IMR-90 (cell line): Measurements from ENCODE around the gene TTLL11. TPM values are rescaled to one million over a fixed set of nuclear protein-coding genes. Genes with fewer than 3 reads are reported as not detected.

Source experiments
- ATAC-seq: fragments of 200-7000 bp; cut with Tn5 transposase; 2 replicates; pipeline ENCODE4 v1.9.1; 2020; ENCODE audit warnings: low read depth, mild to moderate bottlenecking, moderate library complexity
- BruUV-seq: library from RNA; stranded (reverse); fragments of 400-500 nt; replicated peaks from 2 replicates; lab custom pipeline; 2021; lab: Mats Ljungman, UMichigan
- CTCF ChIA-PET: fragments of 300-600 bp; formaldehyde crosslinking; extraction: SDS; loops from one replicate; lab custom pipeline; 2021; ENCODE audit warnings: antibody characterized with exemption; lab: Yijun Ruan, JAX
- POLR2A ChIA-PET: fragments of 300-600 bp; sonication (Branson Sonifier 250); formaldehyde crosslinking; loops from one replicate; lab custom pipeline; 2022; ENCODE audit warnings: antibody characterized with exemption; ENCODE audit not compliant: unreplicated experiment; lab: Charles Lee
- DNase-seq: peaks from one replicate; pipeline ENCODE4 v3.0.0; 2013
- H2AFZ ChIP-seq: replicated peaks from 2 replicates; pipeline ENCODE3; 2013; ENCODE audit warnings: low read length, mild to moderate bottlenecking; ENCODE audit not compliant: poor library complexity
- H2AK5ac ChIP-seq: 2 replicates; pipeline ENCODE4 v1.6.1; 2013; ENCODE audit warnings: low read depth, low read length, inconsistent platforms
- H2AK9ac ChIP-seq: replicated peaks from 2 replicates; pipeline ENCODE3; 2013; ENCODE audit warnings: mild to moderate bottlenecking, low read depth, low read length, moderate library complexity; ENCODE audit not compliant: poor library complexity
- H2BK120ac ChIP-seq: 2 replicates; pipeline ENCODE4 v1.6.1; 2013; ENCODE audit warnings: low read depth, low read length, inconsistent platforms
- H2BK15ac ChIP-seq: 3 replicates; pipeline ENCODE4 v1.6.1; 2013; ENCODE audit warnings: low read depth, low read length, inconsistent platforms
- H2BK20ac ChIP-seq: 2 replicates; pipeline ENCODE4 v1.6.1; 2013; ENCODE audit warnings: low read depth, mild to moderate bottlenecking, inconsistent platforms, low read length, moderate library complexity
- H2BK5ac ChIP-seq: 2 replicates; pipeline ENCODE4 v1.6.1; 2013; ENCODE audit warnings: mild to moderate bottlenecking, low read depth, low read length, inconsistent platforms; ENCODE audit not compliant: poor library complexity, severe bottlenecking
- H3K14ac ChIP-seq: replicated peaks from 2 replicates; pipeline ENCODE4 v1.6.1; 2013; ENCODE audit warnings: low read depth, low read length, inconsistent platforms
- H3K18ac ChIP-seq: 2 replicates; pipeline ENCODE4 v1.6.1; 2013; ENCODE audit warnings: low read depth, low read length, control low read depth
- H3K23ac ChIP-seq: 2 replicates; pipeline ENCODE4 v1.6.1; 2013; ENCODE audit warnings: low read depth, low read length, inconsistent platforms
- H3K27ac ChIP-seq: 2 replicates; pipeline ENCODE4 v1.5.1; 2013; ENCODE audit warnings: mild to moderate bottlenecking, control low read depth, low read length; ENCODE audit not compliant: insufficient read depth
- H3K27me3 ChIP-seq: 2 replicates; pipeline ENCODE4 v1.6.1; 2013; ENCODE audit warnings: low read length; ENCODE audit not compliant: control insufficient read depth, insufficient read depth
- H3K36me3 ChIP-seq: 2 replicates; pipeline ENCODE4 v1.6.1; 2013; ENCODE audit warnings: low read length, mixed read lengths; ENCODE audit not compliant: control insufficient read depth, insufficient read depth
- H3K4ac ChIP-seq: 2 replicates; pipeline ENCODE4 v1.6.1; 2013; ENCODE audit warnings: low read depth, low read length, inconsistent platforms
- H3K4me1 ChIP-seq: 2 replicates; pipeline ENCODE4 v1.6.1; 2013; ENCODE audit warnings: low read length, mixed read lengths; ENCODE audit not compliant: control insufficient read depth, insufficient read depth
- H3K4me2 ChIP-seq: 2 replicates; pipeline ENCODE4 v1.6.1; 2013; ENCODE audit warnings: low read depth, mild to moderate bottlenecking, control low read depth, low read length, moderate library complexity
- H3K4me3 ChIP-seq: 2 replicates; pipeline ENCODE4 v1.5.1; 2013; ENCODE audit warnings: low read depth, mild to moderate bottlenecking, control low read depth, low read length, moderate library complexity; ENCODE audit not compliant: insufficient read depth
- H3K56ac ChIP-seq: 2 replicates; pipeline ENCODE4 v1.6.1; 2013; ENCODE audit warnings: low read length, inconsistent platforms; ENCODE audit not compliant: insufficient read depth; ENCODE audit errors: extremely low read depth
- H3K79me1 ChIP-seq, 2 experiments: 2 replicates each; pipeline ENCODE4 v1.6.1; 2013; ENCODE audit warnings: low read length in 2 of 2, inconsistent platforms in 1 of 2, low read depth in 1 of 2
- H3K9ac ChIP-seq: 2 replicates; pipeline ENCODE4 v1.6.1; 2013; ENCODE audit warnings: low read depth, low read length, control low read depth
- H3K9me1 ChIP-seq: 2 replicates; pipeline ENCODE4 v1.6.1; 2013; ENCODE audit warnings: low read length, inconsistent platforms; ENCODE audit not compliant: insufficient read depth
- H3K9me3 ChIP-seq: 2 replicates; pipeline ENCODE4 v1.6.1; 2013; ENCODE audit warnings: low read length; ENCODE audit not compliant: control insufficient read depth, insufficient read depth
- H4K20me1 ChIP-seq: 2 replicates; pipeline ENCODE4 v1.6.1; 2013; ENCODE audit warnings: low read length, inconsistent platforms; ENCODE audit not compliant: insufficient read depth
- H4K5ac ChIP-seq: 2 replicates; pipeline ENCODE4 v1.6.1; 2013; ENCODE audit warnings: mild to moderate bottlenecking, low read depth, low read length, control low read depth
- H4K8ac ChIP-seq, 2 experiments: 2 replicates each; pipeline ENCODE4 v1.6.1; 2013; ENCODE audit warnings: low read depth in 2 of 2, low read length in 2 of 2, control low read depth in 1 of 2, inconsistent platforms in 1 of 2
- H4K91ac ChIP-seq: 2 replicates; pipeline ENCODE4 v1.6.1; 2013; ENCODE audit warnings: low read depth, low read length, inconsistent platforms; ENCODE audit not compliant: insufficient read depth
- BHLHE40 ChIP-seq: fragments of 150-350 bp; IDR thresholded peaks from 2 replicates; pipeline ENCODE4 v1.6.1; 2016; ENCODE audit warnings: mild to moderate bottlenecking, low read depth, low read length
- CEBPB ChIP-seq: IDR thresholded peaks from 2 replicates; pipeline ENCODE4 v1.6.1; 2012; ENCODE audit warnings: low read depth, low read length, improper control_type of control experiment
- CTCF ChIP-seq: conservative IDR thresholded peaks from 2 replicates; pipeline ENCODE4 v1.5.1; 2012; ENCODE audit warnings: mild to moderate bottlenecking, low read depth, low read length, improper control_type of control experiment
- ELK1 ChIP-seq: fragments of 150-350 bp; IDR thresholded peaks from 2 replicates; pipeline ENCODE4 v1.6.1; 2016; ENCODE audit warnings: low read depth, mild to moderate bottlenecking, low read length, moderate library complexity, borderline replicate concordance
- FOS ChIP-seq: fragments of 150-350 bp; IDR thresholded peaks from 2 replicates; pipeline ENCODE4 v1.6.1; 2016; ENCODE audit warnings: low read depth, low read length
- MAFK ChIP-seq: IDR thresholded peaks from 2 replicates; pipeline ENCODE4 v1.6.1; 2012; ENCODE audit warnings: low read depth, low read length, improper control_type of control experiment
- MAZ ChIP-seq: IDR thresholded peaks from 2 replicates; pipeline ENCODE4 v1.6.1; 2012; ENCODE audit warnings: low read depth, mild to moderate bottlenecking, low read length, improper control_type of control experiment, moderate library complexity, borderline replicate concordance
- MXI1 ChIP-seq: IDR thresholded peaks from 2 replicates; pipeline ENCODE4 v1.6.1; 2012; ENCODE audit warnings: low read depth, mild to moderate bottlenecking, low read length, moderate library complexity, borderline replicate concordance
- NFE2L2 ChIP-seq: fragments of 150-350 bp; IDR thresholded peaks from 2 replicates; pipeline ENCODE4 v1.6.1; 2016; ENCODE audit warnings: low read depth, mild to moderate bottlenecking, low read length
- POLR2A ChIP-seq: IDR thresholded peaks from 2 replicates; pipeline ENCODE4 v1.6.1; 2012; ENCODE audit warnings: mild to moderate bottlenecking, low read depth, low read length
- RAD21 ChIP-seq: IDR thresholded peaks from 2 replicates; pipeline ENCODE4 v1.6.1; 2012; ENCODE audit warnings: low read length, improper control_type of control experiment
- RCOR1 ChIP-seq: IDR thresholded peaks from 2 replicates; pipeline ENCODE4 v1.6.1; 2012; ENCODE audit warnings: mild to moderate bottlenecking, low read length, improper control_type of control experiment; ENCODE audit not compliant: insufficient replicate concordance
- RFX5 ChIP-seq: IDR thresholded peaks from 2 replicates; pipeline ENCODE4 v1.8.0; 2012; ENCODE audit warnings: low read depth, mild to moderate bottlenecking, low read length, moderate library complexity
- SMC3 ChIP-seq: fragments of 150-350 bp; IDR thresholded peaks from 2 replicates; pipeline ENCODE4 v1.6.1; 2016; ENCODE audit warnings: low read depth, mild to moderate bottlenecking, antibody characterized with exemption, low read length, moderate library complexity
- USF2 ChIP-seq: fragments of 150-350 bp; IDR thresholded peaks from 2 replicates; pipeline ENCODE4 v1.6.1; 2017; ENCODE audit warnings: mild to moderate bottlenecking, antibody characterized with exemption, low read length, low read depth
- WGBS, 2 experiments: methylation state at CpG; one replicate each; pipeline versions ENCODE4 v1.1.5 to v1.1.7; 2013; ENCODE audit warnings: missing lambda C conversion rate in 2 of 2; ENCODE audit not compliant: insufficient read length in 1 of 2; ENCODE audit errors: extremely low coverage in 2 of 2; 5-methylcytosine and 5-hydroxymethylcytosine counted together
- dilution Hi-C: fragments of 300-500 bp; cut with HindIII; formaldehyde crosslinking; loops from one replicate; pipeline ENCODE4 v1.14.3; 2018; ENCODE audit warnings: low sequenced_read_pairs; ENCODE audit not compliant: unreplicated experiment
- in situ Hi-C: fragments of 300-500 bp; cut with MboI; formaldehyde crosslinking; loops from 3 replicates; pipeline ENCODE4 v1.14.3; 2019; ENCODE audit warnings: low sequenced_read_pairs, inconsistent platforms, mixed read lengths
- intact Hi-C: fragments of 100-400 bp; cut with micrococcal nuclease; formaldehyde crosslinking; loops from 2 replicates; pipeline ENCODE4 v1.10.0; 2022
- polyA plus RNA-seq, 3 experiments: library from polyadenylated mRNA; depleted of rRNA; stranded (reverse); fragments of >200 nt; gene quantifications; 2 replicates each; pipeline ENCODE4 v1.2.3, GENCODE V29; 2012; ENCODE audit warnings: low replicate concordance in 1 of 3
- total RNA-seq: library from RNA; depleted of rRNA; stranded (reverse); fragments of >200 nt; gene quantifications from 2 replicates; pipeline ENCODE4 v1.2.3, GENCODE V29; 2012

TTLL11 gene
- total and polyA plus RNA-seq, 2 of the 4 experiments (the other 2 are of a cell fraction): 2.0 to 4.6 TPM

GRCh38 chr9:121773954-121774714 lies 319.0 kb downstream of the TTLL11 start:
- Histone ChIP-seq H3K4me2 (no peak overlapping the region), H3K18ac (no peak overlapping the region), H2BK15ac (no peak overlapping the region), H3K27ac (no peak overlapping the region), H2AK9ac (no peak overlapping the region), H2BK120ac (no peak overlapping the region), H2BK5ac (no peak overlapping the region), H3K23ac (no peak overlapping the region), H3K14ac (no peak overlapping the region), H3K9me1 (peaks cover 16% of the 10 kb centered on the region), H3K4me1 (peaks cover 17% of the 10 kb centered on the region), H2AFZ (no peak overlapping the region), H3K4ac (no peak overlapping the region), H3K9ac (no peak overlapping the region), H3K79me1 (peaks cover 0 to 27% of the 10 kb centered on the region in 2 experiments; a peak in 2 of 4 replicates), H2AK5ac (no peak overlapping the region), H4K5ac (no peak overlapping the region), H4K20me1 (no peaks in the 10 kb centered on the region; the same call in 1 of the 2 replicates), H4K8ac (no peak overlapping the region), H2BK20ac (no peak overlapping the region), H3K56ac (no peak overlapping the region), H3K27me3 (no peaks in the 10 kb centered on the region), H4K91ac (no peak overlapping the region), H3K36me3 (peaks cover 64% of the 10 kb centered on the region), H3K4me3 (no peak overlapping the region), H3K9me3 (0 out of 2 replicates have a peak, but pooled peaks cover 3% of the 10 kb centered on the region)
- ChIA-PET POLR2A (no interaction called here), CTCF (no interaction called here)
- dilution Hi-C loops (no loop called here), intact Hi-C loops (no loop called here), in situ Hi-C loops (no loop called here)
- DNase-seq (no peak), ATAC-seq (no peak)
- no TSS peak for BruUV-seq
- 89% methylated on average over 7 of the region's 19 CpGs; no CpG with 5 or more reads in 1 of the 2 experiments for WGBS, 2 experiments
- TF ChIP-seq RAD21 (no peak), SMC3 (no peak), ELK1 (no peak), CTCF (no peak), MAZ (no peak), RFX5 (no peak), RCOR1 (no peak), NFE2L2 (no peak), BHLHE40 (no peak), CEBPB (no peak), POLR2A (no peak), FOS (no peak), USF2 (no peak), MAFK (no peak), MXI1 (no peak)
